GM15510 (cell line): ENCODE data around the gene ZACN.

Experiments used
- POLR2A ChIP-seq: IDR thresholded peaks from 3 replicates; pipeline ENCODE4 v1.6.1; 2011; ENCODE audit warnings: borderline replicate concordance; ENCODE audit not compliant: insufficient read length; ENCODE audit errors: extremely low read depth

The ZACN gene

GRCh38 chr17:76125391-76125675, 46.4 kb downstream of the ZACN start:
- no peak for TF ChIP-seq POLR2A

DNA sequence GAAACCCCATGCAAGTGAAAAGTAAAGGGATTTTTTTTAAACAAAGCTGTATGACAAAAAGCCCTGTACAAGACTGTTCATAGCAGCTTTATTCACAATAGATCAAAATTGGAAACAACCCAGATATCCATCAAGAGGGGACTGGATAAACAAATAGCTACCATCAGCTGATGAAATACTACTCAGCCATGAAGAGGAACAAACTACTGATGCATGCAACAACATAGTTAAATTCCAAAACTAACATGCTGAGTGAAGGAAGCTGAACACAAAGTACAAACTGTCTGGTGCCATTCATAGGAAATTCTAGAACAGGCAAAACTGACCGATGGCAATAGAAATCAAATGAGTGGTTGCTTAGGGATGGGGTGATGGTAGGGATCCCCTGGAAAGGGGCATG, 46.9 kb downstream of the ZACN start:
- no peak for TF ChIP-seq POLR2A

GRCh38 chr17:76130473-76130872, 51.5 kb downstream of the ZACN start:
- TF ChIP-seq POLR2A: no peak

DNA sequence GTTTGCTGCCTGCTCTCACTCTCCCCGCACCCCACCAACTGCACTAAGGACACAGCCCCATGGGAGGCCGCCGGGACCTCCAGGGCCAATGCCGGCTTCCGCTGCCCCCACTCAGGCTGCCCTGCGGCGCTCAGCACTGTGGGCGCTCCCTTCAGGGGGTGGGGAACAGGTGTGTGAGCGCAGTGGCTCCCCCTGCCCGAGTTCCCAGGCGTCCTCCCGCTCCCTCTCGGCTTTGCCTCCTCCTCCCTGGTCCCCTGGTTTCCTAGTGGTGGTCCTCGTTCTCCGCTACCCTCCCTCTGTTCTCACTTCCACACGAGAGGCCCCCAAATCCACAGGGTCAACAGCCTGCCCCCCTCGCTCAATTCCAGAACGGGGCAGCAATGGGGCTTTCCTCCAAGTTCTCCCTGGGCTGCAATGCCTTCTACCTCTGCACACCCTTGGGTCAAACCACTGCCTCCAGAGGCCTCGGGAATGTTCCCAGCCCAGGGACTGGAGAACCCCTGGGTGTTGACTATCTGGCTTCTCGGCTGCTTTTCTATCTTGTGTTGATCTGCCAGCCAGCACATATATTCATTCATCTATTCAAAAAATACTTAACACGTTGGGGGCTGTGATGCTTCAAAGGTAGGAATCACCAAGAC, 52.2 kb downstream of the ZACN start:
- TF ChIP-seq POLR2A: no peak

- TF ChIP-seq POLR2A: no peak
Observed at GRCh38 chr17:76131692-76132573, 53.0 kb downstream of the ZACN start.
